Lower leg skin (tissue), 4 donors: Measurements from ENCODE around the gene NANS. TPM values are rescaled to one million over a fixed set of nuclear protein-coding genes. Genes with fewer than 3 reads are reported as not detected.

Source experiments
- DNase-seq, 2 donors: peaks; one replicate each; pipeline ENCODE4 v3.0.0-alpha.2; 2019; ENCODE audit warnings: low spot score in 2 of 2
- H3K4me3 ChIP-seq: fragments of 200-600 bp; sonication (generic); 2 replicates; pipeline ENCODE4 v1.5.1; 2017; ENCODE audit warnings: mild to moderate bottlenecking, low read depth; ENCODE audit not compliant: poor library complexity, severe bottlenecking
- CTCF ChIP-seq, 3 donors: fragments of 450-650 bp; IDR thresholded peaks; one replicate each; pipeline ENCODE4 v1.5.1; 2016; ENCODE audit warnings: antibody characterized with exemption in 3 of 3, mild to moderate bottlenecking in 3 of 3, moderate library complexity in 2 of 3
- POLR2A ChIP-seq, 2 donors: fragments of 450-650 bp; IDR thresholded peaks; one replicate each; pipeline ENCODE4 v1.6.1; 2016 to 2017; ENCODE audit warnings: antibody characterized with exemption in 2 of 2, mild to moderate bottlenecking in 1 of 2, moderate library complexity in 1 of 2
- WGBS, 2 donors: methylation state at CpG; one replicate each; pipeline ENCODE4 v1.1.5; 2018; 5-methylcytosine and 5-hydroxymethylcytosine counted together
- intact Hi-C: fragments of 100-400 bp; cut with DNase I; formaldehyde crosslinking; loops from one replicate; pipeline ENCODE4 v1.15.0; 2023; ENCODE audit warnings: low total_unique reads
- total RNA-seq, 4 donors: library from RNA; depleted of rRNA; stranded (reverse); fragments of >200 nt; gene quantifications; one replicate each; pipeline ENCODE4 v1.1.0, GENCODE V29; 2016

NANS gene
- total RNA-seq, 4 donors from 2014 or later, result 26.5 to 46.0 (median 40.5) TPM

- 73 to 86% methylated on average over 1 of the region's 1 CpG for WGBS, 2 donors
- no peak for DNase-seq
Measured at GRCh38 chr9:98049288-98050072, 7.1 kb upstream of the NANS start.

GRCh38 chr9:98050351-98050750 lies 6.2 kb upstream of the NANS start:
- TF ChIP-seq POLR2A (IDR thresholded peaks at IDR 0.05) (no peak), CTCF (IDR thresholded peaks at IDR 0.05) (no peak)
- WGBS, 2 donors, result 90 to 97% methylated on average over 4 of the region's 4 CpGs
- peak in 1 of 2 donors; percentile 9 for DNase-seq

More at GRCh38 chr9:98049288-98050072, 7.1 kb upstream of the NANS start:
- H3K4me3 ChIP-seq, result no peak overlapping the region
- TF ChIP-seq CTCF (IDR thresholded peaks at IDR 0.05), result no peak
- no peak for TF ChIP-seq POLR2A (IDR thresholded peaks at IDR 0.05)
- intact Hi-C loops, result no loop called here

GRCh38 chr9:98054376-98054951 lies 2.1 kb upstream of the NANS start:
- WGBS, 2 donors, result 97 to 99% methylated on average over 7 of the region's 7 CpGs
- no peak overlapping the region for H3K4me3 ChIP-seq
- peak in 1 of 2 donors; percentile 31 for DNase-seq
- no peak for TF ChIP-seq POLR2A (IDR thresholded peaks at IDR 0.05)
- TF ChIP-seq CTCF (IDR thresholded peaks at IDR 0.05), result no peak
- intact Hi-C loops, result no loop called here

More at GRCh38 chr9:98050351-98050750, 6.2 kb upstream of the NANS start:
- intact Hi-C loops, result no loop called here
- no peak overlapping the region for H3K4me3 ChIP-seq

GRCh38 chr9:98057138-98057799 lies 737 bp downstream of the NANS start:
- WGBS, 2 donors, result 3 to 4% methylated on average over 14 of the region's 14 CpGs
- no peak for TF ChIP-seq POLR2A (IDR thresholded peaks at IDR 0.05)
- TF ChIP-seq CTCF (IDR thresholded peaks at IDR 0.05), result no peak
- intact Hi-C loops, result no loop called here
- peak overlapping the region; percentile 44 for H3K4me3 ChIP-seq
- peak in 1 of 2 donors; percentile 48 for DNase-seq

GRCh38 chr9:98062161-98062560 lies 5.6 kb downstream of the NANS start:
- no peak overlapping the region for H3K4me3 ChIP-seq
- no peak for DNase-seq
- no peak for TF ChIP-seq POLR2A (IDR thresholded peaks at IDR 0.05)
- TF ChIP-seq CTCF (IDR thresholded peaks at IDR 0.05), result no peak
- intact Hi-C loops, result no loop called here
- WGBS, 2 donors, result 88 to 92% methylated on average over 3 of the region's 3 CpGs
